OCI-LY3 (cell line): ENCODE data around the gene PKD2L2.

Experiments
- CTCF ChIP-seq: fragments of 200-600, 300-600 bp; sonication (generic); IDR thresholded peaks from 2 replicates; pipeline ENCODE4 v1.5.1; 2014; ENCODE audit warnings: antibody characterized with exemption, low read length, low read depth
- EZH2phosphoT487 ChIP-seq: fragments of 200-600 bp; shearing (Covaris generic); IDR thresholded peaks from 2 replicates; pipeline ENCODE4 v1.6.1; 2018; ENCODE audit warnings: antibody characterized with exemption, mixed run types, low read depth

- no peak for TF ChIP-seq CTCF
- no peak for TF ChIP-seq EZH2phosphoT487
These were observed 43.5 kb downstream of the PKD2L2 start for GRCh38 chr5:137932800-137933199.
